ENCODE data around the gene MICU2.

Gene MICU2, protein sequence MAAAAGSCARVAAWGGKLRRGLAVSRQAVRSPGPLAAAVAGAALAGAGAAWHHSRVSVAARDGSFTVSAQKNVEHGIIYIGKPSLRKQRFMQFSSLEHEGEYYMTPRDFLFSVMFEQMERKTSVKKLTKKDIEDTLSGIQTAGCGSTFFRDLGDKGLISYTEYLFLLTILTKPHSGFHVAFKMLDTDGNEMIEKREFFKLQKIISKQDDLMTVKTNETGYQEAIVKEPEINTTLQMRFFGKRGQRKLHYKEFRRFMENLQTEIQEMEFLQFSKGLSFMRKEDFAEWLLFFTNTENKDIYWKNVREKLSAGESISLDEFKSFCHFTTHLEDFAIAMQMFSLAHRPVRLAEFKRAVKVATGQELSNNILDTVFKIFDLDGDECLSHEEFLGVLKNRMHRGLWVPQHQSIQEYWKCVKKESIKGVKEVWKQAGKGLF

DNA sequence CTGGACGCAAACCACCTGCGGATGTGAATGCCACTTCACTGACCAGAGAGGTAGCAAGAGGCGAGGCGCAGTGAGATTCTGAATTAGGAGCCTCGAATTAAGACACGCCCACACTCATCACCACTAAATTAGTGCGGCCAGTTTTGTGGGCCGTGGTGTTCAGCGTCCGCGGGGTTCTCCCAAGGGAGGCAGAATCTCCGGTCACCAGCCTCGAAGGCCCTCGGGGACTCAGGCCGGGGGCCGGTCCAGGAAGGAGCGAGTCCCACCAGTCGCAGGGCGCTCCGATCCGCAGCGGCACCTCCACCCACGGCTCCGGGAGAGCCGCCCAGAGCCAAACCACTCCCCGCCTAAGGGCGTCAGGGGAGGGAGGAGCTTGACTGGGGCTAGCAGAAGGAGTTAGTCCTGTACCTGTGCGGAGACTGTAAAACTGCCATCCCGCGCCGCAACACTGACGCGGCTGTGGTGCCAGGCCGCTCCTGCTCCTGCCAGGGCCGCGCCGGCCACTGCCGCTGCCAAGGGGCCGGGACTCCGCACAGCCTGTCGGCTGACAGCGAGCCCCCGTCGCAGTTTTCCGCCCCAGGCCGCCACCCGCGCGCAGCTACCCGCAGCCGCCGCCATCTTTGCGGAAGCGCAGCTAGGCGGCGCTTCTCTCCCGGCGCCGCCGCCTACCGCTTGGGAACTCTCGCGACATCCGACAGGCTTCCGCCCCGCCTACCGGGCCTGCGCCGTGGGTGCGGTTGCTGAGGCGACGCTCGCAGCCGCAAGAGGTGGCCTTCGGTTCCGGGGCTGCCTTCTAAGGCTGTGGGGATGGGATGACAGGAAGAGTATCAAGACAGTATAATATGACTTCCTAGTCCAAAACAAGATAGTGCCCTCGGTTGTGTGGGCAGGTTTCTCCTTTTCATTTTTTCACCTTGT, at the start of gene MICU2:
Gene MICU2 (minus strand): TSS at position 640 of the 918 bp plus-strand sequence. CDS start 22 bp downstream, at position 618.
- peak within 1 kb of the TSS; percentile 94 for H3K4me3 Mint-ChIP-seq
- peaks cover 11% of the 10 kb centered on the region for H3K36me3 Mint-ChIP-seq
- no peaks in the 10 kb centered on the region for H3K27me3 Mint-ChIP-seq
- H3K27ac Mint-ChIP-seq = peak within 1 kb of the TSS; percentile 89
- H3K4me1 Mint-ChIP-seq (ENCODE audit: low read depth) = peaks cover 42% of the 10 kb centered on the region
- H3K9me3 Mint-ChIP-seq (ENCODE audit: low read depth) = no peaks in the 10 kb centered on the region

DNA sequence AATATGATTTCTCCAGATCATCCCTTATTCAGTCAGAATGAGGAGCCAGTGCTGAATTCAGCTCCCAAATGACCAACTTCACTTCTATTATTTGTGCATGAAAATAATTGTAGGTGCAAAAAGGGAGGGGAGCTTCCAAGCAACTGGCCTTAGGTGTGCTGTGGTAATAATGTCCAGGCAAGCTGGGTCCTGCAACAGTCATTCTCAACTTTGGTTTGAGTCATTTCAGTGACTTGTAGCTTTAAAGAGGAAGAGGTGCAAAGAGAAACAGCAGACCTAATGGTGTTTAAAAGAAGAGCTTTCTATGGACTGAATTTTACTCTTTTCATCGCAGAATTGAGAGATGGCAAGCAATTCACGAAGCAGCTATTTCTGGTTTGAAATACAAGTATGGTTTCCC, 37.7 kb upstream of the MICU2 start:
- Mint-ChIP-seq H3K9me3 (ENCODE audit: low read depth) (no peaks in the 10 kb centered on the region), H3K4me3 (no peak overlapping the region), H3K36me3 (no peaks in the 10 kb centered on the region), H3K4me1 (ENCODE audit: low read depth) (no peaks in the 10 kb centered on the region), H3K27ac (no peak overlapping the region), H3K27me3 (no peaks in the 10 kb centered on the region)

DNA sequence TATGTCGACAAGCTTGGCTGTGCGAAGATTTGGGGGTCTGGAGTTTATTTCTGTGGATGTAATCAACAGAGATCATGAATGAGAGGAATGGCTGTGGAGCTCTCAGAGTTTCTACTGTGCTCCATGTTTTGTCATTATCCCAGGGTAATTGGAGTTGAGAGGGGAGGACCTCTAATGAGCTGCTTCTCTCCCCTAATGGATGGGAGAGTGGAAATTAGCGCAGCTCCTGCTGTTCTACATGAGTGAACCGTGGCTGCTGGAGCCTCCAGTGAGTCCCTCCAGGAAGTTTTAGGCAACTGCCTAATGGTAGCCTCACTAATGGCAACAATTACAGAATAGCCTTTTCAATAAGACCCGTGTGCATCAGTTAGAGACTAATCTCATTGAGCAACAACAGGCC, 35.6 kb upstream of the MICU2 start:
- H3K4me3 Mint-ChIP-seq = no peak overlapping the region
- no peaks in the 10 kb centered on the region for H3K9me3 Mint-ChIP-seq (ENCODE audit: low read depth)
- H3K36me3 Mint-ChIP-seq = no peaks in the 10 kb centered on the region
- no peaks in the 10 kb centered on the region for H3K4me1 Mint-ChIP-seq (ENCODE audit: low read depth)
- no peaks in the 10 kb centered on the region for H3K27me3 Mint-ChIP-seq
- no peak overlapping the region for H3K27ac Mint-ChIP-seq

DNA sequence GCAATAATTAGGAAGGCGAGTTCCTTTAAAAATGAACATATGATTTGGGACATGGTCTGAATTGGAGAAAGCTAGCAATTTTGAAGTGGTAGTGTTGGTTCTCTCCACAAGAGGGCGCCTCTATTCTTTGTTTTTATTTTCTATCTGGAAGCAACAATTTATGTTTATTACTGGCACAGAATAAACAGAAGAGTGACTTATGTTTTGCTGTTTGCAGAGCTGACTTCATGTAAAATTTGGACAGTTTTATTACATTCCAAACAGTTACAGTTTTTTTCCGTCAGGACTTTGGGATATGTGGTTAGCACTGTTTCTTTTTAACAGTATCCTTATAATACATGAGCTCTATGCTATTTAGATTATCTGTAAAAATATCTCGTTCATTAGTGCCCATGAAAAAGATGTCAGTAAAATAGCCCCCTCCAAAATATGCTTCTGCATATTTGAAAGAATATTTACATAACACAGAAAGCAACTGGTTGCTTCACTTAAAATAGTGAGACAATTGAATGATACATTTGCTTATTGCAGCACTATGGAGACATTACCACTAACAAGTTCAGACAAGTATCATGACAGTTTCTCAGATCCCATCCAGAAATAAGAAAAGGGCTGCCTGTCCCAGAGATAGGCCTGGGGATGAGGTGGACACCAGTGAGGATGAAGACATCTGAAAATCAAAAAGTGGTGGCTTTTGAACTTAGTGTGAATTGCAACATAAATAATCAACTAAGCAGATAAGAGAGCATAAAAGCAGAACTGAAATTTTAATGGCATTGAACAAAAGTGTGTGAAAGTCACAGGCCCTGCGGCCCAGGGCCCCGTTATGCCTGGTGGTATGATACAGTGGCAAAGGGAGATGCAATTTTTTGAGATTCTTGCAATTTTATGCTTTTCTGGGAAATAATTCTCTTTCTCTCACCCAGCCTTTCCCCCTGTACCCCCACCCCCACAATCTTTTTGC, 34.6 kb upstream of the MICU2 start:
- Mint-ChIP-seq H3K4me3 (no peak overlapping the region), H3K36me3 (no peaks in the 10 kb centered on the region), H3K27ac (no peak overlapping the region), H3K27me3 (no peaks in the 10 kb centered on the region), H3K4me1 (ENCODE audit: low read depth) (no peaks in the 10 kb centered on the region), H3K9me3 (ENCODE audit: low read depth) (no peaks in the 10 kb centered on the region)

DNA sequence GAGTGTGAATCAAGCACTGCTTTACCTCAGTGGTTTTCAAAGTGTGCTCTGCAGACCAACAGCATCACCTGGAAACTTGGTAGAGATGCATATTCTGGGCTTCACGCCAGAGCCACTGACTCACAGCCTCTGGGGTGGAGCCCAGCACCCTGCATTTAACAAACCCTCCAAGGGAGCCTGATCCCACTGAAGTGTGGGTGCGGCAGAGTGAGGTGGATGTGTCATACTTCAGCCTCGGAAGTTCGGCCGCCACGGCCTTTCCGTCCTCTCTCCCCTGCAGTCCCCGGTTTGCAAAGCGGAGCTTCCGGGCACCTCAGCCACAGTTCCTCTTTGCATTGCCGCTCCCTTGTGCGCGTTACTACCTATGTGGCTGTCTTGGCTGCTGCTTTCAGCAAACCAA, 33.3 kb upstream of the MICU2 start:
- Mint-ChIP-seq H3K4me3 (no peak overlapping the region), H3K36me3 (no peaks in the 10 kb centered on the region), H3K9me3 (ENCODE audit: low read depth) (peaks cover under 1% of the 10 kb centered on the region), H3K27ac (no peak overlapping the region), H3K4me1 (ENCODE audit: low read depth) (no peaks in the 10 kb centered on the region), H3K27me3 (no peaks in the 10 kb centered on the region)

DNA sequence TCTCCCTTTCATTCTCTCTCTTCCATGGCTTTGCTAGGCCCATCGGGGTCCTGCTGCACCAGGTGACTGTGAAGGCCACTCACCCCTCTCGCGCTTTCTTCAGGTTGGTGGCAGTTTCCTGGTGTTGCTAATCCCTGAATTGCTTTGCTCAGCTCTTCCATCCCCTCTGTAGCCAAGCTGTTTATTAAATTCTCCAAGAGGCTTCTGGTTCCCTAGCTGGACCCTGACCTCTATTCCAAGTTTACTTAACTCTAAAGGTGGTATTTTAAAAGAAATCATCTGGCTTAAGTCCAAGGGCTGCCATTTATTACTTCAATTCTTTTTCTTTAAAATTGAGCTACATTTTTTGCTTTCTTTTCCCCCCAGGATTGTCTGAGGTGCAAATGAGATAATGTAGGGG, 32.7 kb upstream of the MICU2 start:
- Mint-ChIP-seq H3K27me3 (peaks cover 2% of the 10 kb centered on the region), H3K27ac (no peak overlapping the region), H3K36me3 (peaks cover 5% of the 10 kb centered on the region), H3K4me3 (no peak overlapping the region), H3K4me1 (ENCODE audit: low read depth) (no peaks in the 10 kb centered on the region), H3K9me3 (ENCODE audit: low read depth) (peaks cover 7% of the 10 kb centered on the region)

DNA sequence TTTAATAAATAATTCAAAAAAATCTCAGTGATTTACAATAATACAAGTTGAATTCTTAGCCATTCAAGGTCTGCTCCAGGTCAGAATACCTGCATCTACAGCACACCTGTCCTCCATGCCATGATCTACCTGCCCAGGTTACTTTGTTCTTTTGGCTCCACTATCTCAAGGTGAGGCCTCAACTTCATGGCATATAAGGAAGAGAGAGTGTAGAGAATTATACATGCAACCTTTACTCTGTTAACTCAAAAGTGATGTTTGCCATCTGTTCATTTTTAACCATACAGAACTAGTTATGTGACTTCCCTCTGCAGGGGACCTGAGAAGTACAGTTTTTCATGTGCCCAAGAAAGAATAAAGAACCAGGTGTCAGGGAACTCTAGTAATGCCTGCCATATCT, 28.2 kb upstream of the MICU2 start:
- H3K36me3 Mint-ChIP-seq = peaks cover 5% of the 10 kb centered on the region
- H3K27me3 Mint-ChIP-seq = peaks cover 2% of the 10 kb centered on the region
- no peak overlapping the region for H3K4me3 Mint-ChIP-seq
- H3K27ac Mint-ChIP-seq = no peak overlapping the region
- peaks cover 14% of the 10 kb centered on the region for H3K9me3 Mint-ChIP-seq (ENCODE audit: low read depth)
- no peaks in the 10 kb centered on the region for H3K4me1 Mint-ChIP-seq (ENCODE audit: low read depth)

DNA sequence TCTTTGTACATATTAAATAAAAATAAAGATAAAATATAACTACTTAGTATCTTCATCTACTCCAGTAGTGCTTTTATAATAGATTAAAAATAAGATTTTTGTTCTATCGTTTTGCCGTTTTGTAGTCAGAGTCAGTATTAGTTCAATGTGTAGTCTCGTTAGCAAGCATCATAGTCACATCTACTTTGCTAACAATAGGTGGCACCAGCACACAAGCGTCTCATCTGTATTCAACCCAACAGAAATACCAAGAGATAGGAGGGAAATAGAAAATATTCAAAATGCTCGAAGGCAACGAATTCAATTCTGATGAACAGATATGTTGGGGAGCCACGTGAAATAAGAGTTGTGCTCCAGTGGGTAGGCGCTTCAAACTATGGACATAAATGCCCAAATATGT, 21.4 kb upstream of the MICU2 start:
- H3K36me3 Mint-ChIP-seq = no peaks in the 10 kb centered on the region
- peaks cover 4% of the 10 kb centered on the region for H3K27me3 Mint-ChIP-seq
- no peak overlapping the region for H3K4me3 Mint-ChIP-seq
- no peak overlapping the region for H3K27ac Mint-ChIP-seq
- H3K9me3 Mint-ChIP-seq (ENCODE audit: low read depth) = no peaks in the 10 kb centered on the region
- no peaks in the 10 kb centered on the region for H3K4me1 Mint-ChIP-seq (ENCODE audit: low read depth)

DNA sequence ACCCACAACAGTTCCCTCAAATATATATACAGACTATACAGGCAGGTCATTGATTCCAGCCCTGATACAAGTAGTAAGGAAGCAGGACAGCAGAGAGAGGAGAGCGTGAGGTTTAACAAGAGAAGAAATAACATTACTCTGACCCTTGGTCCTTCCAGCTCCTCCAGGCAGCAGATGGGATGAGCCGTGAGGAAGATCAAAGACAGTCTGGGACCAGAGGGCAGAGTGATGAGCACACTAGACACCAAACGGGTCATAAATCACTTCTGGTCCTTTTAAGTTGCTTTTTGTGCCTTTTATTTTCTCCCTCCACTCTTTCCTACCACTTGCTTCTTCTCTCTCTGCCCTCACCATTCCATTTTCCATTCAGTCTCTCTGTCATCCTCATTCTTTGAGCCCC, 16.9 kb upstream of the MICU2 start:
- Mint-ChIP-seq H3K27ac (no peak overlapping the region), H3K4me1 (ENCODE audit: low read depth) (peaks cover 4% of the 10 kb centered on the region), H3K9me3 (ENCODE audit: low read depth) (no peaks in the 10 kb centered on the region), H3K4me3 (no peak overlapping the region), H3K27me3 (peaks cover 8% of the 10 kb centered on the region), H3K36me3 (no peaks in the 10 kb centered on the region)

DNA sequence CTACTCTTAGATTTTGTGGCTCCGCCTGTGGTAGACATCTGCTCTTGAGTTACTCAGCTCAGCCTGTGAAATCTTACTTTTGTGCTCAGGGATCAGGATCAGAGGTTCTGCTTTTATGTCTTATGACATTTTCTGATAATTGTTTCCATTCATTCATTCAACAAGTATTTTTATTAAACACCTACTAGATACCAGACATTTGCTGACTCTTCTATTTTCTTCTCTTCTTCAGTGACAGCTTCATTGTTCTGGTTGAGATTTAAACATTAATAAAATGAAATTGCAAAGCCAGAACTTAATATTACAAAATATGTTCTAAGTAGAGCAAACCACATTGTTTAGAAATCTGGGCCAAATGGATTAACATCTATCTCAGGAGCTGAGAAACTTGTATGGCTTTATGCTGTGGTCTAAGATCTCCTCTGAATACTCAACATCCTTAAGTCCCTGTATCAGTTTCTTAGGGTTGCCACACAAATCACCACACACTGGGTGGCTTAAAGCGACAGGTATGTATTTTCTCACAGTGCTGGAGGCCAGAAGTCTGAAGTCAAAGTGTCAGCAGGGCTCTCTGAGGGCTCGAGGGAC, 15.8 kb upstream of the MICU2 start:
- no peaks in the 10 kb centered on the region for H3K36me3 Mint-ChIP-seq
- H3K4me3 Mint-ChIP-seq = no peak overlapping the region
- H3K9me3 Mint-ChIP-seq (ENCODE audit: low read depth) = no peaks in the 10 kb centered on the region
- peaks cover 4% of the 10 kb centered on the region for H3K4me1 Mint-ChIP-seq (ENCODE audit: low read depth)
- H3K27ac Mint-ChIP-seq = no peak overlapping the region
- H3K27me3 Mint-ChIP-seq = peaks cover 8% of the 10 kb centered on the region

DNA sequence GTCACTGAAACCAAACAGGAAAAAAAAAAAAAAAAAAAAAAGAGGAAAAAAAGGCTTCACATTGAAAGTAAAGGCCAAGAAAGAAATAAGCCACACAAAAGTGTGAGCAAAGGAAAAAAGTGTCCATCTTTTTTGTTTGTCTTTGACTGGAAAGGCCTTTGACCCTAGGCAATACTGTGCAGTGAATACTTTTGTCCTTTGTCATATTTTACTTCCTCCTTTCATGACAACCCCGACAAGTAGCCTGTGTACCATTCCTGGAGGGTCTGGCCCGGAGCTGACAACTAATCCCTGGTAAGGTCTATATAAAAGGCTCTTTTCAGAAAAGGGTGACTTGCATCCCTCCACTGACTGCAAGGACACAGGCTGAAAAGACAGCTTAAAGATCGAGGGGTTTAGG, 12.9 kb upstream of the MICU2 start:
- Mint-ChIP-seq H3K4me3 (no peak overlapping the region), H3K9me3 (ENCODE audit: low read depth) (no peaks in the 10 kb centered on the region), H3K27me3 (peaks cover 8% of the 10 kb centered on the region), H3K27ac (no peak overlapping the region), H3K4me1 (ENCODE audit: low read depth) (peaks cover 4% of the 10 kb centered on the region), H3K36me3 (no peaks in the 10 kb centered on the region)

DNA sequence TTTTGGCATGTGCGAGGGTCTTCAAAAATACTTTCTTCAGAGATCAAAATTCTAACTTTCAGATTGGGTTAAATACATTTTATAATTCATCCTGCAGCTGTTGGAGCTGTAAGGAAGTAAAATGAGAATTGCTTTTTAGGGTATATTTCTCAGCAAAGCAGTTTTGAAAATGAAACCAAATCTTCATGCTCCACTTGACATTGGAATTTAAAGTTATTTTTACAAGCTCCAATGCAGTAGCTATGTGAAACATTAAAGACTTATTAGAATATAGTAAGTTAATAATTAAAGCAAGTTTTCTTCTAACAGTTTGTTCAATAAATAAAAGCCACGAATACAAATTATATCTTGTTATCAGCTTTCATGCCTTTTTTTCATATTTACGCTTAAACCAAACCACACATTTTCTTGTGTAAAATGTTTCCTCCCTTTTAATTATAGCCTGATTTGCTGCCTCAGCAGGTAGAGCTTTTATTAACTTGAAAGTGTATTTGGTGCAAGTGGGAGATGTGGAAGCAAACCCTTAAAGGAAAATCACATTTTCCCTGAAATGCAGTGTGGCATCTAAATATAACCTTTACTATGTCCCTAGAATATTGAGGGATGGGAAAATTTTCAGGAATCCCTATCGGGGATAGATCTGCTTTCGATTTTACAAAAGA, 12.4 kb upstream of the MICU2 start:
- Mint-ChIP-seq H3K36me3 (no peaks in the 10 kb centered on the region), H3K27me3 (peaks cover 6% of the 10 kb centered on the region), H3K4me3 (no peak overlapping the region), H3K9me3 (ENCODE audit: low read depth) (no peaks in the 10 kb centered on the region), H3K27ac (no peak overlapping the region), H3K4me1 (ENCODE audit: low read depth) (peaks cover 4% of the 10 kb centered on the region)

DNA sequence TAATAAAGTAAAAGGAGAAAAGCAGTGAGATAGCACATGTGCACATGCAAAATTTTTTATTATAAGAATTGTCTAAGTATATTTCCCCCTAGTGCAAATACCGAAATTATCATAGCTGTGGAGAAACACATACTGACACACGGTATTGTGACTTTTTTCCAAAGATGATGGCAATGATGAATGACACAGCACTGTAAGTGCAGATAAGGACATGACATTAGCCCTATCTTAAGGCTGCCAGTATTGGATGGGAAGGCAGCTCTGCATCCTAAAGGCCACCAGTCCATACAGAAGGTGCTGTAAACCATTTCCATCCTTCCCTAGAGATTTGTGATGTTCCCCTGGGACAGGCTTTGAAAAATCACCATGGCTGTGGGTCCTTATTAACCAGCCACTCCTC, 11.5 kb upstream of the MICU2 start:
- no peak overlapping the region for H3K27ac Mint-ChIP-seq
- peaks cover 4% of the 10 kb centered on the region for H3K4me1 Mint-ChIP-seq (ENCODE audit: low read depth)
- H3K9me3 Mint-ChIP-seq (ENCODE audit: low read depth) = no peaks in the 10 kb centered on the region
- peaks cover 4% of the 10 kb centered on the region for H3K27me3 Mint-ChIP-seq
- no peak overlapping the region for H3K4me3 Mint-ChIP-seq
- H3K36me3 Mint-ChIP-seq = no peaks in the 10 kb centered on the region

DNA sequence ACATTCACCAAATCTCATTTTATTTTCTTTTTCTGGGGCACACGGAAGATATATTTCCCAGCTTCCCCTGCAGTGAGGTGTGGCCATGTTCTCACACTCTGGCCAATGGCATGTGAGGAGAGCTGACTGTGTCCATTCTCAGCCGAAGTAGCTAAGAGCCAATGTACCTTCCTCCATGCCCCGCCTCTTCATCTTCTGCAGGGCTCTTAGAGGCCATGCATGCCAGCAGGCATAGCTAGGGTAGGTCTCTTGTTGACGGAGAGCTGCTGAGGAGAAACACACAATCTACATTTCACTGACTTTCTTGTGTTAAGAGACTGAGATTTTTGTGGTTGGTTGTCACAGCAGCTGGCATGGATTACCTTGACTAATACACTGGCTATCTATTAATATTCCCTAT, 9.8 kb upstream of the MICU2 start:
- Mint-ChIP-seq H3K4me3 (no peak overlapping the region), H3K36me3 (peaks cover 2% of the 10 kb centered on the region), H3K27ac (no peak overlapping the region)

More for the DNA sequence above, 9.8 kb upstream of the MICU2 start:
- Mint-ChIP-seq H3K4me1 (ENCODE audit: low read depth) (peaks cover 4% of the 10 kb centered on the region), H3K9me3 (ENCODE audit: low read depth) (no peaks in the 10 kb centered on the region), H3K27me3 (peaks cover 6% of the 10 kb centered on the region)
